GM18520 (cell line): ENCODE measurements around the gene PDCD1.
"Not testable (repeated sequence)": the region's sequence is repeated elsewhere in the genome, so short reads cannot be mapped to it uniquely, and the experiment has no call there.

Source experiments
- ATAC-seq: cut with Tn5 transposase; IDR thresholded peaks from one replicate; pipeline ENCODE4 v1.9.1; 2021; ENCODE audit not compliant: unreplicated experiment

PDCD1 gene

DNA sequence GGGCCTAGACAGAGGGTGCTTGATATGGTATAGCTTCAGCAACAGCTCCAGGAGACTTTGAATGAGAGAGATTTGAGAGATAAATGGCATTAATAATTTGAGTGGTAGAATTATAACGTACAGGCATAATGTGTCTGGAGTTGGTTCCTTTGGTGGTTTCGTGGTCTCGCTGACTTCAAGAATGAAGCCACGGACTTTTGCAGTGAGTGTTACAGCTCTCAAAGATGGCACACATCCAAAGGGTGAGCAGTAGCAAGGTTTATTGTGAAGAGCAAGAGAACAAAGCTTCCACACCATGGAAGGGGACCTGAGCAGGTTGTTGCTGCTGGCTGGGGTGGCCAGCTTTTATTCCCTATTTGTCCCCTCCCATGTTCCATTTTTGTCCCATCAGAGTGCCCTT is 23.1 kb downstream of the PDCD1 start:
- ATAC-seq = no peak

DNA sequence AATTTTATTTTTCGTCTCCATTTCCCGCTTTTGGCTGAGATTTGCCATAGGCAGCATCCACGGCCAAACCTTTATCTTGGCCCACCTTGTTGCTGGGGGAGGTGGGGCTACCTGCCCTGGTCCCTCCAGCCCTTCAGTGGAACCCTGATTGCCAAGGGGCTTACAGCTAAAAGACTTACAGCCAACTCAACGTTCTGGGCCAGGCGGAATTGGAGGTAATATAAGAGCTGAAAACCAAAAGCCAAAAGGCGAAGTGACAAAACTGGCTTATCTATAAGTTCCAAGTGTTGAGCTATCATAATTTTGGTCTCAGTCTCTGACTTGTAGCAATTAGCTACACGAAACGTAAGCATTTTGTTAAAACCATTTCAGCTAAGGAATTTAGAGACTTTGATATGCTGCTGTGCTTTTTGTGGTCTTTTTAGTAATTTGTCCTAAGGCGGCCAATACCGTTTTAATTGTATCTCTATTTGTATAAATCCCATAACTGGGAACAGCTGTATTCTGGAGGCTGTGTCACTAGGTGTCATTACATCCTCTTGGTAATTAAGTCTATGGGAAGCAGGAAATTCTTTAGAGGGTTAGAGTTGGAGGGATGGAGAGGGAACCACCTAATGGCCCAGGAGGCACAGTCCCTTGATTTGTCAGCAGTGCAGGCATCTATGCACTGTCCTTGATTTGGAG is 24.0 kb downstream of the PDCD1 start:
- no peak for ATAC-seq

DNA sequence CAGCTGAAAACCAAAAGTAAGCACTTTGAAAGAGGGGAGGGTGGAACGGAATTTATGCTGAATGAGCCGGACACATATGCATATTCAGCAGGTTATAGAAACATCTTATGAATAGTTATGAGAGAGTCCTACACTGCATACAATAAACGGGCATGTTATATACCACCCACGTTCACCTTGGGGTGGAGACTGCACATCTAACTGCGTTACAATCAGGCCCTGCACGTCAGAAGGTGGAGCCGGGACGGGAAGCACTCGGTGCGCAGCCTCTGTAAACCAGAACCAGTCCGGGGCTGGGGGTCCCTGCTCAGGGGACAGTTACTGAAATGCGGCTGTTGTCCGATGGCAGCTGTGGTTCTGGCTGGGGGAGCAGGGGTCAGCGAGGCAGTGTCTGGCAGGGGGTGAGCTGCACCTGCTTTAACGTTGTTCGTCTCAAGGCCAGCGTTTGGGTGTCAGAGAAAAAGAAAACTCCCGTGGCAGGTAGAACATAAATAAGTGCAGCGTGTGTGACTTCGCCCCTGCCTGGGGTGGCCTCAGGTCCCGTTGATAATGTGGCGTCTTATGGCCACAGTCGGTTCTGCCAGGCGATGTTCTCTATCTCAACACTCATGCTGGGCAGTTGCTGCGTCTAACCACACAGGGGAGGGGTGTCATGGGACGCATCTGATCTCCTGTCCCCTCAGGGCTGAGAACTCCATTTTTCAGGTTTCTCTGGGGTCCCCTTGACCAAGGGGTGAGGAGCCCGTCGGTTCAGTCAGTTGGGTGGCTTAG is 24.8 kb downstream of the PDCD1 start:
- ATAC-seq = not testable (repeated sequence)

DNA sequence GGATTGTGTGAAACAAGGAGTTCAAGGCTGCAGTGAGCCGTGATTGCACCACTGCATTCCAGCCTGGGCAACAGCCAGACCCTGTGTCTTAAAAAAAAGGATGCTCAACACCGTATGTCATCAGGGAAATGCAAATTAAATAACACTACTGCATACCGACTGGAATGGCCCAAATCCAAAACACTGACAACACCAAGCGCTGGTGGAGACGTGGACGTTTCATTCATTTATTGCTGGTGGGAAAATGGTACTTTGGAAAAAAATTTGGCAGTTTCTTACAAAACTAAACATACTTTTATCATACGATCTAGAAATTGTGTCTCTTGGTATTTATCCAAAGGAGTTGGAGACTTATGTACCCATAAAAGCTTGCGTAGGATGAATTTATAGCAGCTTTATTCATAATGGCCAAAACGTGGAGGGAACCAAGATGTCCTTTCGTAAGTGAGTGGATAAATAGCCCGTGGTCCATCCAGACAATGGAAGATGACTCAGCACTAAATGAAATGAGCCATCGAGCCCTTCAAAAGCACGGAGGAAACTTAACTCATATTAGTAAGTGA is 25.5 kb downstream of the PDCD1 start:
- no peak for ATAC-seq

DNA sequence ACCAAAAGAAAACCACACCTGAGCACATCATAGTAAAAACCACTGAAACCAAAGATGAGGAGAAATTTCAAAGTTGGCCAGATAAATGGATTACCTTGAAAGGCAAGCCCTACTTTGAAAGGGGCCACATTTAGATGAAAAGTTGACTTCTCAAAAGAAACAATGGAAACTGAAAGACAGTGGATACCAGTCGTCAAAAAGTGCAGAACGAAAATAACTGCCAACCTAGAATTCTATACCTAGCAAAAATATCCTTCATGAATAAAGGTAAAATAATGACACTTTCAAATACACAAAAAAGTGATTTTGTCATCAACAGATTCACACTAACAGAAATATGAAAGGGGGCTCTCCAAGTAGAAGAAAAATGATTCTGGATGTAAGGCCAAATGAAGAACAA is 31.3 kb downstream of the PDCD1 start:
- no peak for ATAC-seq

DNA sequence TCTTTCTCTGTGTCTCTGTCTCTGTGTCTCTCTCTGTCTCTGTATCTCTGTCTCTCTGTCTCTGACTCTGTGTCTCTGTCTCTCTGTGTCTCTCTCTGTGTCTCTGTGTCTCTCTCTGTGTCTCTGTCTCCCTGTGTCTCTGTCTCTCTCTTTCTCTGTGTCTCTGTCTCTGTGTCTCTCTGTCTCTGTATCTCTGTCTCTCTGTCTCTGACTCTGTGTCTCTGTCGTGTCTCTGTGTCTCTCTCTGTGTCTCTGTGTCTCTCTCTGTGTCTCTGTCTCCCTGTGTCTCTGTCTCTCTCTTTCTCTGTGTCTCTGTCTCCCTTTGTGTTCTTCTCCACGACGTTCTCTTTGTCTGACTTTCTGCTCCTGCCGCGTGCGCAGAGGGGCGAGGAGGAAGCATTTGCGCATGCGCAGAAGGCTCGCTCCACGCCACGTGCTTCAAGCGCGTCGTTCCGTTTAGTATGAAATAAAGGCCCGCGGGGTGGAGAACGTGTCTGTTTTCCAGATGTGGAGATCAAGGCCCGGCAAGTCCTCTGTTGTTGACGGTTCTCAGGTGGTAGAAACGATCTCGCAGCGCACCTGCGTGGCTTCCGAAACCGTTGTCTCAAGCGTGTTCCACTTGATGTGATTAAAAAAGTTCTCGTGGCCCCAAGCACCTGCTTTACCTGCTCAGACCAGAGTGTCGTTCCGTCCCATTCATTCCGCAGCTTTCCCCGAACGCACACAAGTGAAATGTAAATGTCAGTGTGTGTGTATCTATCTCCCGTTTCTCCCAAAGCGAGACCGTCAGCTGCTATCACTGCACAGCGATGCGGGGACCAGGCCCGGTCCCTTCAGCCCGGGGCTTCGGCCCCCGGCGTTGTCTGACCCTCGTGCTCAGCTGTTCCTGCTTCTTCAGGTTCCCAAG is 34.9 kb downstream of the PDCD1 start:
- not testable (repeated sequence) for ATAC-seq

DNA sequence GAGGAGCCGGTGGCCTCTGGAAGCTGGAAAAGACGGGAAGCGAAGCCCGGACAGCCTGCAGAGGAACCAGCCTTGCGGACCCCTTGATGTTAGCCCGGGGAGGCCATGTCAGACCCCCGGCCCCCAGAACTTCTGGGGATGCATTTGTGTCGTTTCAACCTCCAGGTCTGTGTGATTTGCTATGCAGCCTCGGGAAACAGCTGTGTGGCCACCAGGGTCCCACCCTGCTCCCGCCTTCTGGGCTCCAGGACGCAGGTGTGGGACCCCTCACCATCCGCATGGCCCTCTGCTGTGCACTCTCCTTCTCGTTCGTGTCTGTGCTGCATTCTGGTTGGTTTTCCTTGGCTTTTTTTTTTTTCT is 36.5 kb downstream of the PDCD1 start:
- no peak for ATAC-seq

DNA sequence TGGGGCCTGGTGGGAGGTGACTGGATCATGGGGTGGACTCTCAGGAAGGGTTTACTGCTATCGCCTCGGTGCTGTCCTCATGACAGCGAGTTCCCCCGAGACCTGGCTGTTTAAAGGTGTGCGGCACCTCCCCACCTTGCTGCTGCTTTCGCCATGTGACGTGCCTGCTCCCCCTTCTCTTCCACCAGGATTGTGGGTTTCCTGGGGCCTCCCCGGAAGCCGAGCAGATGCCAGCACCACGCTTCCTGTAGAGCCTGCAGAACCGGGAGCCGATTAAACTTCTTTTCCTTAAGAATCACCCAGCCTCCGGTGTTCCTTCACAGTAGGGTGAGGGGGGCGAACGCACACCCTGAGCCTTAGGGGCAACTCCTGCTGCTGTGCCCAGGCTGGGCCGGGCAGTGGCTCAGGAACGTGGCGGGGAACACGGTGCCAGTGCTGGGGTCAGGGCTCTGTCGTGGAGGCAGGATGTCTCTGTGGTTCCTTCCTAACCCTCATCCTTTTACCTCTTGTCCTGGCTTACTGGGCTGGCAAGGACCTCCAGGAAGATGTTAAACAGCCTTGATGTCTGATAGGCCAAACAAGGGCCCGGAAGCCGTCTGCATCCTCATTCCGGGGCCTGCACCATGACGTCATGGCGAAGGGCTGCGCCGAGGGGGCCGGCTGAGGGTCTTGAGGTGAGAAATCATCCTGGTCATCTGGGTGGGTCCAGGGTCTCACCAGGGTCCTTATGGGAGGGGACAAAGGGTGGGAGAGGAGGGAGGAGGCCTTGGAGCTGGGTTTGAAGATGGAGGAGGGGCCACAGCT is 37.0 kb downstream of the PDCD1 start:
- no peak for ATAC-seq

DNA sequence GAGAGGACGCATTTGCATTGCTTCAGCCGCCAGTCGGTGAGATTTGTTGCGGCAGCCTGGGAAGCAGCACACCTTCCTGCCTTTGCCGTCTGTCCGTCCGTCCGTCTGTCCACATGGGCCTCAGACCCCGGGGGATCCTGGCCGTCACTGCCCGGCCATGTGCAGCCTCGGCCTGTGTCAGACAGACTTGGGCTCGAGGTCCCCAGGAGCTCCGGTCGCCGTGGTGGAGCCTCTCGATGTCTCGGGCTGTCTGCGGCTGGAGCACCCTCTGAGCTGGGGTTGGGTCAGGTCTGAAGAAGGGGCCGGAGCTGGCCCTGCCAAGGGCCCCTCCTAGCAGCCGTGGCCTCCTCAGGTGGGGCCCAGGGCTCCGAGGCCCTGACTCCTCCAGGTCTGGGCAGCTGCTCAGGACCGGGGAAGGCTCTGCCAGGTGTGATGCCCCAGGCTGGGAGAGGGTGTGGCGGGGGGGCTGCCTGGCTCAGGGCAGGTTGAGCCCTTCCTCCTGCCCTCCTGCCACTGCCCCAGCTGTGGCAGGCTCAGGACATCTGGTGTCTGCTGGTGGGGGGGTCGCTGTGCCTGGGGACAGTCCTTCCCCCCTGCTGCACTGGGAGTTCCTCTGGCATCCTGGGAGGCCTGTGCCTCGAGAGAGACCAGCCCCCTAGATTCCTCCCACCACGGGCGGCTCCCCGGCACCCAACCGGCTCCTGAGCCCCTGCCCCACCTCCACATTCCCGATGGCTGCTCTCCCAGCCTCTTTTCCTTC is 37.9 kb downstream of the PDCD1 start:
- no peak for ATAC-seq

DNA sequence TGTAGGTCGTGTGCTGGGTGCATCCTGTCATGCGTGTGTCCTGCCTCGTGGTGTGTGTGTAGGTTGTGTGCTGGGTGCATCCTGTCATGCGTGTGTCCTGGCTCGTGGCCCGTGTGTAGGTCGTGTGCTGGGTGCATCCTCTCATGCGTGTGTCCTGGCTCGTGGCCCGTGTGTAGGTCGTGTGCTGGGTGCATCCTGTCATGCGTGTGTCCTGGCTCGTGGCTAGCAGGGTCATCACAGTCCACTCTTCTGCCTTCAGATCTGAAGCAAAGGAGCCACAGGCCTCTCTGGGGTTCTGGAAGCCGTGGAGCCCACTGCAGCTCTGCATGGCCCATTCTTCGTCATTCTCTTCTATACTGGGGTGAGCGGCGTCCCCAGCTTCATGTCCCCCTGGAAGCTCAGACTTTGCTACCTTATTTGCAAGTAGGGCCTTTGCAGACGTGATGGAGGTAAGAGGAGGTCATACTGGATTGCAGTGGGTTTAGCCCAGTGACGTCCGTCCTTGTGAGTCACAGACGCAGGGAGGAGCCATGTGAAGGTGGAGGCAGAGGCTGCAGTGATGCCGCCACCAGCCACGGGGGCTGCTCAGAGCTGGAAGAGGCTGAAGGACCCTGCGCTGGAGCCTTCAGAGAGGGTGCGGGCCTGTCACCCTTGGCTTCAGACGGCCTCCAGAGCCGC is 38.6 kb downstream of the PDCD1 start:
- not testable (repeated sequence) for ATAC-seq

DNA sequence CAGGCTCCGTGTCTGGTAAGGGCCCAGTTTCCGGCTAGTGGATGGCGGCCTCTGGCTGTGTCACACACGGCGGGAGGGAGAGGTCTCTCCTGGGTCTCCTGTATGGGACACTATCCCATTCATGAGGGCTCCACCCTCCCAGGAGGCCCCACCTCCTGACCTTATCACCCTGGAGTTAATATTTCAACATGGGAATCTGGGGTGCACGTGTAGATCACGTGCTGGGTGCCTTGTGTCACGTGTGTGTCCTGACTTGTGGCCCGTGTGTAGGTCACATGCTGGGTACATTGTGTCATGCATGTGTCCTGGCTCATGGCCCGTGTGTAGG is 39.8 kb downstream of the PDCD1 start:
- ATAC-seq = no peak

DNA sequence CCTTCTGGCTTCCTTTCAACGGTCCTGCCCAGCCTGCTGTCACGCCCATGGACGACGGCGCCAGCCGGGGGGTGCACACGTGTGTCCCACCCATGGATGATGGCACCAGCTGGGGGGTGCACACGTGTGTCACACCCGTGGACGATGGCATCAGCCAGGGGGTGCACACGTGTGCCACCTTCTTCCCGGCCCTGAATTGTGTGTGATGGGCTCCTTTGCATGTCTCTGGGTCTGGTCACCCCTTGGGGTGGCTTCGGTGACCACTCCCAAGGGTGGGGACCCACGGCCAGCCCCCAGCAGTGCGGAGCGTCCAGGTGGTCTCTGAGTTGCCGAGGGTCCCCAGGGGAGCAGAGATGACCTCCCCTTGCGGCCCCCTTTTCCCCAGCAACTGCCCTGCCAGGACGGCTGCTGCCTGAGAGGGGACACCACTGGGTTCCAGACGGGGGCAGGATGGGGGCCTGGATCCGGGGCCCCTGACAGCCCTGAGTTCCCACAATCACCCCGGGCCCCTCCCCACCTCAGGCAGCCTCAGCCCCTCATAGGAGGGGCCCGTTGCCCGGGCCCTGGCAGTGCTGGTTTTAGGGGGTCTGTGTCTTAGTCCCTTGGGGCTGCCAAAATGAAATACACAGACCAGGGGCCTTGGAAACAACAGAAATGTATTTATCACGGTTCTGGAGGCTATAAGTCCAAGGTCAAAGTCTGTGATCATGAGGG is 40.3 kb downstream of the PDCD1 start:
- ATAC-seq = no peak

DNA sequence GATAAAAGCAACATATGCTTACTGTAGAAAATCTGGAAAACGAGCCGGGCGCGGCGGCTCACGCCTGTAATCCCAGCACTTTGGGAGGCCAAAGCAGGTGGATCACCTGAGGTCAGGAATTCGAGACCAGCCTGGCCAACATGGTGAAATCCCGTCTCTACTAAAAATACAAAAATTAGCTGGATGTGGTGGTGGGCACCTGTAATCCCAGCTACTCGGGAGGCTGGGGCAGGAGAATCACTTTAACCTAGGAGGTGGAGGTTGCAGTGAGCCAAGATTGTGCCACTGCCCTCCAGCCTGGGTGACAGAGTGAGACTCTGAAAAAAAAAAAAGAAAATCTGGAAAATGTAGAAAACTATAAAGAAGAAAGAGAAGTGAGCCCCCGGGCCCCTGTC is 40.9 kb downstream of the PDCD1 start:
- not testable (repeated sequence) for ATAC-seq

DNA sequence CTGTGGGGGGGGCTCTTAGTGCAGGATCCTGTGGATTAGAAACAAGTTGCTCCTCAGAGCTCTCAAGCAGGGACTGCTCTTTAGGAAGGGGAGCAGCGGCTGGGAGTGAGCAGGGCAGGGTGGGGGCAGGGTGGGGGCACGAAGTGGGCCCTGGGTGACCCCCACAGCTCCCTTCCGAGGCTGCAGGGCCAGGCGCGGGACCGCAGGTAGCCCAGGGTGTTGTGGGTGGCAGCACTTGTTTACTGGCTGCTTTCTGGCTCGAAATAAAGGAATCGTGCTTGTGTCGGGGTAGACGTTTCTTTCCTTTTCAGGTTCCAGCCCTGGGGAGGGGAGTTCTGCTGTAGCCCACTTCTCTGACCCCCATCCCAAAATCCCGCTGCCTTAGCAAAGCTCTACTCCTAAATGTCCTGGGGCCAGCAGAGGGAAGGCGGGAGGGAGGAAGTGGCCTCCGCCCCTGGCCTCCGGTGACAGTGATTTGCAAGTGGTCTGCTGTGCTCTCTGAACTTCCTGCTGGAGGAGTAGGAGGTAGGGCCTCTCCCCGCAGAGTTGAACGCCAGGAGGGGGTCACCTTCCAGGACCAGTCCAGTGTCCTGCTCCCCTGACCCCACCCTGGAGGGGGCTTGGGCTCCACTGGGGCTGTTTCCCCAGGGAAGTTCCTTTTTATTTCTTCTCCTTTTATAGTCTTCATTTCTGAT is 41.4 kb downstream of the PDCD1 start:
- ATAC-seq = no peak

DNA sequence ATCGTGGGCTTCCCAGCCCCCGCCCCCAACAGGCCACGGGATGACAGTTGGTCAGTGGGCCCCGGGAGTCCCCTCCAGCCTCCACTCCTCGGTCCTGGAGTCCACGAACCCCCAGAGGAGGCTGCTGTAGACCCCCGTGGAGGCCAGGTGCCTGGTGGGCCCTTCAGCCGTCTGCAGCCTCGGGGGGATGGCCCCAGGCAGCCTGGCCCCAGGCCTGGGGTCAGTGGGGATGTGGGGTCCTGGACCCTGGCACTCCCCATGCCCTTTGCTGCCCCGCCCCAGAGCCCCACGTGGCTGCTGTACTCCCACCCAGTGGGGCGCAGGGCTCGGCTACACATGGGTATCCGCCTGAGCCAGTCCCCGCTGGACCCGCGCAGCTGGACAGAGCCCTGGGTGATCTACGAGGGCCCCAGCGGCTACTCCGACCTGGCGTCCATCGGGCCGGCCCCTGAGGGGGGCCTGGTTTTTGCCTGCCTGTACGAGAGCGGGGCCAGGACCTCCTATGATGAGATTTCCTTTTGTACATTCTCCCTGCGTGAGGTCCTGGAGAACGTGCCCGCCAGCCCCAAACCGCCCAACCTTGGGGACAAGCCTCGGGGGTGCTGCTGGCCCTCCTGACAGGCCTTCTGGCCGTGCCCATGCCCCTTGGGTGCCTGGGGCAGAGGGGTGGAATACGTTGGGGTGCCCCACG is 42.1 kb downstream of the PDCD1 start:
- no peak for ATAC-seq

DNA sequence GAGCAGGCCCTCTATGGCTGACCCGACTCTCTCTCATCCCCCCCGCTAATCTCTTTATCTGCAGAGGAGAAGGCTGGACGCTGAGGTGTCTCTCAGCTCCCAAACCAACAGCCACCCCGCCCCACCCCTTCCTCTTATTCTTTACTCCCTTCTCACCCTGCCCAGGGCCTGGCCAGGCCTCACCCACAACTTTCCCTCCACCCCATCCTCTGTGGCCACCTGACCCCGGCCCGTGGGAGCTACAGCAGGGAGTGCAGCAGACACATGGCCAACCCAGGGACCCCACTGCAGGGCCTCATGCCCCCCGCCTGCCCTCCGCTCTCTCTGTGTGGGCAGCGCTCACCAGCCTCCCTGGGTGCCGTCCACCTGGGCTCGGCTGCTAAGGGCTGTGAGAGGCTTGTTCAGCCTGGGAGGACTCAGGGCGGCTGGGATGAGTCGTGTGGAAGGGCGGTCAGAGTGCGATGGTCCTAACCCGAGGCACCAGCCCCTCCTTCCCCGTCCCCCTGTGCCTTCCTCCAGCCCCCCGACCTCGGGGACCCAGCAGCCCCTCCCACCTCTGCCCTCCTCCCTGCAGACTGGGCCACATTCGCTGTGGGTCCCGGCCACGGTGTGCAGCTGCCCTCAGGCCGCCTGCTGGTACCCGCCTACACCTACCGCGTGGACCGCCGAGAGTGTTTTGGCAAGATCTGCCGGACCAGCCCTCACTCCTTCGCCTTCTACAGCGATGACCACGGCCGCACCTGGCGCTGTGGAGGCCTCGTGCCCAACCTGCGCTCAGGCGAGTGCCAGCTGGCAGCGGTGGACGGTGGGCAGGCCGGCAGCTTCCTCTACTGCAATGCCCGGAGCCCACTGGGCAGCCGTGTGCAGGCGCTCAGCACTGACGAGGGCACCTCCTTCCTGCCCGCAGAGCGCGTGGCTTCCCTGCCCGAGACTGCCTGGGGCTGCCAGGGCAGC is 42.9 kb downstream of the PDCD1 start:
- no peak for ATAC-seq
